LoVo (cell line): ENCODE measurements around the gene HOXA3.

Experiments
- DNase-seq: peaks from one replicate; pipeline ENCODE4 v3.0.0-alpha.2; 2016; ENCODE audit warnings: low spot score

HOXA3 gene

DNA sequence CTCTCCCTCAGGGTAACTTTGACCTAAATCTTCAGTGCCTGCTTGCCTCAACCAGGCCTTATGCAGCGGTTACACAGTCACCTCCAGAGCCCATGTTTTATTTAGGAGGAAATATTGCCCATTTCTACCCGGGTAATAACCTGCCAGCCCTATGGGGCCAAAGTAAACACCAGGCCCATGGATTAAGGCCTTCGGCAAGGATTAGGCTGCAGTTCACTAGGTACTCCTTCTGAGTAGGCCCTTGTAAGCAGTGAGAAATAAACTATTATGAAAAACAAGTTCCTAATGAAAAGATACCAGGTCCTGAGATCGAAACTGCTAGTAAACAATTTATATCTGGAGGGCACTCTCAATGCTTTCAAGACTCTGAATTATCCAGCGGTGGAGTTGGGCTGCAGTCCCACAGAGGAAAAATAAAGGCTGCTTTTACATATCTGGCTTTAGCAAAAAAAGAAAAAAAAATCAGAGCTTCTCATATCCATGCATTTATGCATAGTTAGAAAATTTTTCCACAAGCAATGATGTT, 25.5 kb upstream of the HOXA3 start:
- no peak for DNase-seq

DNA sequence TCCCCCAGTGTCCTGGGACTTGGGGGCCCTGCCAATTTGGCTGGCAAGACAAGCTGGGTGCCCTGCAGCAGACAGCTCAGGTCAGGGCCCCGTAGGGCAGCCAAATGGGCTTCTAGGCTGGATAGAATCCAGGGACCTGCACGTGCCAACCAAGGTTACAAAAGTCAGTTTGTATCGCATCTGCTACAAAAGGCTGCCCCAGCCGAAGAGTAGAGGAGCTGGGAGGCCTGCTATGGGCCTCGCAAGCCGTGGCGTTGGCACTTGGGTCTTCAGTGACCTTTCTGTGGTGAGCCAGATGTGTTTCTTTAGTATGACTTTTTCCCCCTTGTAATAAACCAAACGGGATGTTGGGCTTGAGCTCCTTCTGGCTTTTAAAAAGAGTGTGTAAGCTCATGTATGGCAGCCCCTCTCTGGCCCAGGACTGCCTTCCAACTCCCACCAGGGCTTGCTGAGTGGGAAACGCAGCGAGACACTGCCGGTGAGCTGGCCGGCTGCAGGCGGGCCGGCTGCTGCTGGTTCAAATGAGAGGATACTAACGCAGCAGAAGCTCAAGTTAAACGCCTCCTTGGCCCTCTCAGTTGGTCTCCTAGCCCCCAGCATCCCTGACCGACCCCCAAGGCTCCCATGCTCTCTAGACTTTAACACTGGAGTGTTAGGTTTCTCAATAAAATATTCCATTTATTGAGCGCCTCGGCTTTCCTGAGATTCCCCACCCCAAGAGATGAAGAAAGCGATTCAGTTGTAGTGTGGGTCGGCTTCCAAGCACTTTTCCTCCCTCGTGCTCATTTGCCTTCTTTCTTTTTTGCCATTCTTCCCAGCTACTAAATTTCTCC, 24.8 kb upstream of the HOXA3 start:
- DNase-seq, result no peak

DNA sequence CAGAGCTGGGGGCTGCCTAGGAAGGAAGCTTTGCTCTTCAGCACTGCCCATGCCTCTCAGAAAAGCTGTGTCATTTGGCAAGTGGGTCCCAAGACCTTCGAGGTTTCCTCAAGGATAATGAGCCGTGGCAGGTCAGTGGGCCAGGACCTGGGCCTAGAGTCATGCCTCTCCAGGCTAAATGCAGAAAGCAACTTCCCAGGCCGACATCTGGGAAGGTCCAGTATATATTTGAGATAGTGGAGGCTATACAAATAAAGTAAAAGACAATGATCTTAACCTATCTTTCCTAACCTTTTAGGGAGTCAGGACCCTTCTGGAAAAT, 24.1 kb upstream of the HOXA3 start:
- DNase-seq, result no peak

DNA sequence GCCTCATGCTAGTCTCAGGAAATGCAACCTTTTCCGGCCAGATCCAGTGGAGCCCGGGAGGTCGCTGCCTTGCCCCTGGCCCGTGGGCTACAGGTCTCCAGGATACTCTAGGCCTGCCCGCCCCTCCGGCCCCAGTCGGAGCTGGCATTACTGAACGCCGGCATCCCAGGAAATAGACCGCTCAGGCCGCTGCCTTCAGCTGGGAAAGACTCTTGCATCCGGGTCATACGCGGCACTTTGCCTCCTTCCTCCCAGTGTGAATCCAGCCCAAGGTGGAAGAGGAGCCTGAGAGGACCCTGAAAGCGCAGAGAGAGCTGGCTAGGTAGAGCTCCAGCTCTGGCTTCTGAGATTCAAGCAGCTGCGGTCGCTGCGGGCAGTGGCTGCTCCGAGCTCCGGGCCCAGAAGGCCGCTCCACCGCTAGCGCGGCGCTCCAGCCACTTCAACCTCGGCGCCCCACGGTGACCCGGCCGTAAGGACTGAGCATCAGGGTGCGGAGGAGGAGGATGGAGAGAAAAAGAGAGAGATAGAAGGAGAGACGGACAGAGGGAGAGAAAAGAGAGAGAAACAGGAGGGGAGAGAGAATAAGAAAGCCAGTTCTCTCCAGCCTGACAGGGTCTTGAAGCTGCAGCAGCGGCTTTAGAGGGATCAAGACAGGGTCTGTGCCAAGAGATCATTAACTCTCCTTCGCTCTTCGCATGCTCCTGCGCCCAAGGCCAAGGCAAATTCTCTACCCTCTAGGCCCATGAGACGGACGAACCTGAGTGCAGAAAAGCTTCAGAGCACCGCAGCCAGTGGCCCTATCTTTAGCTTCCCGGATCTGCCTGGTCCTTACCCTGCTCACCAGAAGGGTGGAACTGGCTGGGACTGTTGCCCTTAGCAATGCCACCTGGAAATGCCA, 23.5 kb upstream of the HOXA3 start:
- DNase-seq, result no peak

DNA sequence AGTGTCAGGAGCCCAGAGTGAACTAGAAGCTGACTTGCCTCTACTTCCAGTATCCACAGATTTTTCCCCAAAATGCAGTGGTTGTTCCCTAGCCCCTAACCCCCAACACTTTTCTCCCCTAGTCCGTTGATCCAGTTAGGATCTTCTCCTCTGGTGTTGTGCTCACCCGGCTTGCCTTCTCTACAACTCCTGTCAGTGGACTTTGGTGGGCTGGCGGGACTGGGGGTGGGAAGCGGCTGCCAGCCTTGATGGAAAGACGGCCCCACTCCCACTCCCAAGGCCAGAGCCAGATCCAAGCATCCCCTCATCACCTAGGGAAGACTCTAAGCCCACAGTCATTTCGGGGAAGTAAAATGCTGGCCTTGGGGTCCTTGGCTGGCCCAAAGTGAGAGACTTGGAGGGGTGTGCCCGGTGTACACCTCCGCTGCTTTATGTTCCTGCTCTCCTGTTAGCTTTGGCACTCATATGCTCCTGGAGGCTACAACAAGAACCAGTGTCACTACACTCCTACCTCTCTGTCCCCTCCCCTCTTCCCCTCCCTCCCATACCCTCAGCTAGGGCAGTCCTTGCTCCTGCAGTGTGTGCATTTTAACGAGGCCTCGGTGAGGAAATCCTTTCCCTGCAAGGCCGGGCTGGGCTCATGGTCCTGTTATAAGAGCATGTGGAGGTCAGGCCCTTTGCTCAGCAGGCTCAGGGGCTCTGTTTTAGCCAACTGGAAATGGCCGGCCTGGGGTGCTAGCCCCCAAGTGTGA, 22.7 kb upstream of the HOXA3 start:
- DNase-seq, result peak; percentile 90

DNA sequence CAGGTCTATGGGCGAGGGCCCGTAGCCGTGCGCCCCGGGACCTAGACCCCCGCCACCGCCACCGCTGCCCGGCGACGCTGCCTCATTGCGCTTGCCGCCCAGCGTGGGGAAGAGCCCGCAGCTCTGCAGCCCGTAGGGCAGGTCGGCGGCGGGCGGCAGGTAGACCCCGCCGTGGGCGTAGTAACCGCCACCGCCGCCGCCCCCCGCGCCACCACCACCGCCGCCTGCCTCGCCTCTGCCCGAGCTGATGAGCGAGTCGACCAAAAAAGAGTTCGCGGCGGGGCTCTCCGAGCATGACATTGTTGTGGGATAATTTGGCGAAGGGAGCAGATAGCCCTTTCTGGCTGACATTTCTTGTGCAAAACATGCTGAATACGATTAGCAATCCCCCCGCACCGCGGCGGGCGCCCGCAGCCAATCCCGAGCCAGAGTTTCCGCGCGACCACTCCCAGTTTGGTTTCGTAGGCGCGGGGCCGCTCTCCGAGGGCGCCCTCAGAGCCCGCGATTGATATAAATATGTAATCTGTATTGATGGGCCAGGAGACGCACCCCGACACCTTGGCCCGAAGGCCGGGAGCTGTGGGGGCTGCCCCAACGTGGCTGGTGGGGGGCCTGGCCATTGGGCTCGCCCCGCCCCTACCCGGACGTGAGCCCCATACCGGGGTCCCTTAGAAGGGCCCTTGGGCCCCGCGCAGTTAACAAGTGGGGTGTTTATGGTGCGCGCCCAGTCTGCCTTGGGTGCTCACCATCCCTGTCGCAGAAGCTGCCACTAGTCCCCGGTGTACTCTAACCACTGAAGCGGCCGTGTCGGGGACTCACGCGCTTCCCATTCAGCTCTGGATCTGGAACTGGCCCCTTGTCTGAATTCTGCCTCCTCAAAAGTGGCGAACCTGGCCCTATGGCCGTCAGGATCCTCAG, 21.8 kb upstream of the HOXA3 start, which contains the start of gene HOXA10:
TSS of gene HOXA10 (minus strand) at position 365 of the 918 bp plus-strand sequence. CDS start at position 351, 14 bp downstream.
- peak; percentile 84 for DNase-seq

DNA sequence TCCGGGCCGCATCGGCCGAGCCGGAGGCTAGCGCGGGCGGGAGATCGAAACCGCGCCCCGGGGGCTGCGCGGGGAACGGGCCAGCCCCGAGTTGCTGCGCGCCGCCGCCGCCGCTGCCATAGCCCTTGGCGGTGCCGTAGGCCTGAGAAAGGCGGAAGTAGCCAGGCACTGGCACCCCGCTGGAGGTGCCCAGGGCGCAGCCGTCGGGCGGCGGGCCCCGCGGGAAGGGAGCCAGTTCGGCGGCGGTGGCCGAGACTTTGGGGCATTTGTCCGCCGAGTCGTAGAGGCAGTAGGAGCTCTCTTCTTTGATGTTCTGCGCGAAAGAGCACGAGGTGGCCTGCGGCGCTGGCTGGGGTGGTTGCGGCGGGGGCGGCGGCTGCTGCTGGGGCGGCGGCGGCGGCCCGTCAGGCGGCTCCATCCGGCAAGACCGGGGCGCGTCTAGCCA, 21.1 kb upstream of the HOXA3 start:
- DNase-seq, result no peak

DNA sequence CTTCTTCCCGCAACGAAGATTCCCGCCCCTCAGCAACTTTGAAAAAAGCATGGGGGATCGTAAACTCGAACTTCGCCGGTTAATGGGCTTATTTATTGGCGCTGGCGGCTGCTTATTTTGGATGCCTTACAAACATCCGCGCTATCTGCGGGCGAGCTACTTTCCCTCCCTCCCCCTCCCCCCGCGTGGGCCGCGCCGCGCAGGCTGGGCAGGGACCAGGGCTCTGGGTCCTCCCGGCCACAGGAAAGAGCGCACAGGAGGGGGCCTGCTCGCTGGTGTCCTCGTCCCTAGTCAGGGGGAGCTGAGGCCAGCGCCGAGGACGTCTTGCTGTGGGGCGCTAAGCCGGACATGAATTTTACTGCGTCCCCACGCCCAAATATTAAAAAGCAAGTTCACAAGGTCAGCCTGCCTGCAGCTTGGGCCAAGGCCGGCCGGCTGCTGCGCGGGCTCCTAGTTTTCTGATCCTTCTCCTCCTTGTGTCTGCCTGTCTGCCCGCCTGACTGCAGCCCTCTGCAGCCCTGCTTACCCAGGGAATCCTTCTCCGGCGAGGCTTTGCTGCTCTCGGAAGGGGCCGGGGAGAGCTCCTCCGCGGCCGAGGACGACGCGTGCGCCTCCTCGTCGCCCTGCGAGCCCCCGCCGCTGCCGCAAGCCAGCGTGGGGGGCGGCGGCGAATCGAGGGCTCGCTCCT, 20.6 kb upstream of the HOXA3 start:
- no peak for DNase-seq

DNA sequence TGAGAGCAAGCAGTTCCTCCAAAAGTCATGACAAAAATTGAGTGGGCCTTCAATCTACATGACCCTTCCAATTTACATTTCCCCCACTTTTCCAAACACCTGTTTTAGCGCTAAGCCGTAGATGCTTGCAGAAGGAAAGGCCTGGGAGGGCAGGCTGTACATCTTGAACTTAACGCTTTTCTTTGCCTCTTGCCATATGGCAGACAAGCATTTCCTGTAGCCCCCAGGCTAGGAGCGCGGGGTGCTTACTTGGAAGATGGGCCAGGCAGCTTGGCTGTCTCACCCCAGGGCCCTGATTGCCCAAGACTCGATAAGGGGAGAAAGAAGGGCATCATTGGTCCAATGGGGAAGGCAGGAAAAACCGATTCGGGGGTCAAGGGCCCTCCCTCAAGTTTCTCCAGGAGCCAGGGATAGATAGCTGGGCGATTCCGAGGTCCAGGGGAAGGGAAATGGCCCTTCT, 20.0 kb upstream of the HOXA3 start:
- DNase-seq, result no peak

DNA sequence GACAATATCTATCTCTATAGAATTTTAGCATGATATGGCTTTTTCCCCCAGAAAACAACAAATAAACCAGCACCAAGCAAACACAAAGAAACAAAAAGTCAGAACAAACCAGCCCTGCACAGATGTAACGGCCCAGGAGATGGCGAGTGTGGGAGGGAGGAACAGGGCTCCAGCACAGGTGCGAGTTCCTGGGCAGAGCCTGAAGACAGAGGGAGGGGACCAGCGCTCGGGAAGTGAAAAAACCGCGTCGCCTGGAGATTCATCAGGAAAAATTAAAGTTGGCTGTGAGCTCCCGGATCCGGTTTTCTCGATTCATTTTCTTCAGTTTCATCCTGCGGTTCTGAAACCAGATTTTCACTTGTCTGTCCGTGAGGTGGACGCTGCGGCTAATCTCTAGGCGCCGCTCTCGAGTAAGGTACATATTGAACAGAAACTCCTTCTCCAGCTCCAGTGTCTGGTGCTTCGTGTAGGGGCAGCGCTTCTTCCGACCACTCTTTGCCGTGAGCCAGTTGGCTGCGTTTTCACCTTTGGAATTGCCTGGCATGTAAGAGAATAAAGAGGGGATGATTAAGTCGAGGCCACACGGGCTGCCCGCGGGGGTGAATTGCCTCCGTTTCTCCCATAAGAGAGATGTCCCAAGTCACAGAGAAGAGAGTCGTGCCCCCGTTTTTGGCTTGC, 19.4 kb upstream of the HOXA3 start:
- DNase-seq, result no peak

DNA sequence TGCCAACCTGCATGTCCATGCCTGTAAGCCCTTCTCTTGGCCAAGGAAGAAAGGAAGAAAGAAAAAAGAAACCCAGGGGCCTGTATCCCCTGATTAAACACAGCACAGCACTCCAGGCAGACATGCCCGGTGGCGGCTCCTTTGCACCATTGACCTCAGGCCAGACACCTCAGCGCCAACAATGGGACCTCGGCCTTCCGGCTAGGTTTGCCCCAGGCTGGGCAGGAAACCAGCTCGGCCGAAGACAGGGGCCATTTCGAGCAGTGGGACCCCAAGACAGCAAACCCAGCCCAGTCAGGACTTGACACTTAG, 18.9 kb upstream of the HOXA3 start:
- DNase-seq, result no peak

DNA sequence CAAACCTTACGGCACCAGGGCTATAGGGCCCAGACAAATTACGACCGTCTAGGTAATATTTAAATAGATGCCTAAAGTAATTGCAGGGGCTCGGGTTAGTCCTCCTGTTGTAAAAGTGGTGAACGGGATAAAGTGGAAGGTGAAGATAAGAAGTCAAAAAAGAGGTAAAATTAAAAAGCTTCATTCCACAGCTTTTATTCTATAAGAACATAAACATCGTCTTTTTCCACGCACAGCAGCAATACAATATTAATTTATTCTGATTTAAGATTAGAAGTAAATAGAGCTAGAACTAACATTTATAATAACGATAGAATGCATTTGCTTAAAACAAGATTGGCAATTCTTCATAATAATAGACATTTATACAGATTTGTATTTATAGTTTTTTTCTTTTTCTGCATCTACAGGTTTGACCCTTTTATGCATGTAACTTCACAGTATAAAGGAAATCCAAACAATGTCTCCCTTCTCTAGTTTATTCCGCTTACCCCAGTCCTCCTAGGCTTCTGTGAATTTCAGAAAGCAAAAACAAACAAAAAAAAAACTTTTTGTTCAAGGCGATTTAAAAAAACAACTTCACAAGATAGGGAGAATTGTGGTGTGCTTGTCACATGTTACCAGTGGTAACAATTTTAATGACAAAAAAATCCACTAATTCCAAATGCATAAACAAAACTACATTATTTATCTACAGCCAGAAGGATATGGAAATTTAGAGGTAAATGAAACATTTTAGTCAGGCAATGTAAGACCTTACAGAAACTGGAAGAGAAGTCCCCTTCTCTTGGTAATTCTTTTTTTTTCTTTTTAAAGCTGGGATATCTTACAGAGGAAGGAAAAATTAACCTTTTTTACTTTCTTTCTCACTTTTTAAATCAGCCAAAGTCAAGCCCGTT, 18.3 kb upstream of the HOXA3 start:
- DNase-seq, result peak; percentile 18

DNA sequence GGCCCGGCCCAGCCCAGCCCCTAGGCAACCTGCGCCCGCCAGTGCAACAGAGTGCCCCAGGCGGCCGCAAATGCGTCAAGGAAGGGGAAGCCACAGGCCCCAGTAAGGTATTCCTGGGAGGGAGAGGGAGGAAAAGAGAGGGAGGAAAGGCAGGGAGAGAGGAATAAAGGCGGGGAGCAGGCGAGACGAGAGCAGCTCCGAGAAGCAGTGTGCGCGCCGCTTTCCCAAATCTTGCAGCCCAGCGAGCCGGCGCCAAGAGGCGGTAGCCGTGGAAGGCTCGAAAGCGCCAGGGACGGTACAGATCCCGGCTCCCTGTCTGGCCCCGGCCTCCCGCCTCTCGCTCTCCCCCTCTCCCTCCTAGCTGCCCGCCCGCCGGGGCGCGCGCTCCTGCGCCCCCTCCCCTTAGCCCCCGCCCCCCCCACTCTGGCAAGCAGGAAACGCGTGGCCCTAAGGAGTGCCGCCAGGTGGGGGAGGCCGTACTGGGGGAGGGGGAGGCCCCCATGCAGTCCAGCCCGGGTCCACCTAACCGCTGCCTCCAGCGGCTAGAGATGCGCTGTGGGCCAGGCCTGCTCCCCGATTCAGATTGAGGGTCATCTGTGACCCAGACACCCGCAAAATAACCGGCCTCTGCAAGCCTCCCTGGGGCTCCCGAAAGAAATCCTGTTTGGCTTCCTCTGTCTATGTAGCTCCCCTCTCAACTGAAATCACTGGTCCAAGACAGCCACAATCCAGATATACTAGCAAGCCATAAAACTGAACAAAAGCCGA, 17.5 kb upstream of the HOXA3 start:
- DNase-seq, result peak; percentile 58

DNA sequence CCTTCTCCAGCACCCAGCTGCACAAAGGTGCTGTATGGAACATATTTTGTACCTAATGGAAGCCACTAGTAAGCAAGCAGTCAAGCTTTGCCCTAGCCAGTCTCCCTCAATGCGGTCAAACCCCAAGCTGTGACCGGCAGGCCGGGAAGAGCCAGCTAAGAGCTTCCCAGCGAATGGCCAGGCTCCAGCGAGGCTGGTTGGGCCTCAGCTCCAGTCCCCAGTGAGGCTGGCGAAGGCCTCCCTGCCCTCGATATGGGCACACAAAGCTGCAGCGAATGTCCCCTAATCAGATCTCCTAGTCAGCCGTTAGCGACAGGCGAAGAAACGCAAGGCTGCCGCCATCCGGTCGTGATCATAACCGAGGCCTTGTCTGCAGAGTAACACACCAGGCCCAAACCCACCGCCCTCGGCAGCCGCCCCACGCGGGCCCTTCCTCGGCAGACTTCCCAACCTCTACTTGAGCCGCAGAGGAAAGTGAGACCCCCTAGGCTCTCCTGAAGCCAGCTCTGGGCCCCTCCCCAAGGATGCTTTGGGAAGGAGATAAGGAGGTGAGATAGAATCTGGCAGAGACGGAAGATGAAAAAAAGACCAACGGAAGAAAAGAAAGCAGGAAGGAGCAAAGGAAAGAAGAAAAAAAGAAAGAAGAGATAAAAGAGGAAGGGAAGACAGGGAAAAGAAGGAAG, 16.0 kb upstream of the HOXA3 start:
- peak; percentile 79 for DNase-seq

DNA sequence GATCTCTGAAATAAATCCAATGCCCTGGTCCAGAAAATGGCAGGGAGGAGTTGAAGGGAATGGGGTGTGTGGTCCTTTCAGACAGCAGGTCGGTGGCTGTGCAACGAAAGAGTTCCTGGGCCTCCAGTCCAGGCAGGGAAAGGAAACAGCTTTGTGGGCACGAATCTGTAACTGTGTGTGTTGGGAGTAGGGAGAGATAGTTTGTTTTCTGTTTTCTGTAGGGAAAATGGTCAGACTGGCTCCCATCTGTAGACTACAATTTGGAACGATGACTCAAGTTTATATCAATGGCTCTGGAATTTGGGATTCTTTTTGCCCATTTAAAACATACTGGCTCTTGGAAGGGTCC, 15.5 kb upstream of the HOXA3 start:
- peak; percentile 27 for DNase-seq

DNA sequence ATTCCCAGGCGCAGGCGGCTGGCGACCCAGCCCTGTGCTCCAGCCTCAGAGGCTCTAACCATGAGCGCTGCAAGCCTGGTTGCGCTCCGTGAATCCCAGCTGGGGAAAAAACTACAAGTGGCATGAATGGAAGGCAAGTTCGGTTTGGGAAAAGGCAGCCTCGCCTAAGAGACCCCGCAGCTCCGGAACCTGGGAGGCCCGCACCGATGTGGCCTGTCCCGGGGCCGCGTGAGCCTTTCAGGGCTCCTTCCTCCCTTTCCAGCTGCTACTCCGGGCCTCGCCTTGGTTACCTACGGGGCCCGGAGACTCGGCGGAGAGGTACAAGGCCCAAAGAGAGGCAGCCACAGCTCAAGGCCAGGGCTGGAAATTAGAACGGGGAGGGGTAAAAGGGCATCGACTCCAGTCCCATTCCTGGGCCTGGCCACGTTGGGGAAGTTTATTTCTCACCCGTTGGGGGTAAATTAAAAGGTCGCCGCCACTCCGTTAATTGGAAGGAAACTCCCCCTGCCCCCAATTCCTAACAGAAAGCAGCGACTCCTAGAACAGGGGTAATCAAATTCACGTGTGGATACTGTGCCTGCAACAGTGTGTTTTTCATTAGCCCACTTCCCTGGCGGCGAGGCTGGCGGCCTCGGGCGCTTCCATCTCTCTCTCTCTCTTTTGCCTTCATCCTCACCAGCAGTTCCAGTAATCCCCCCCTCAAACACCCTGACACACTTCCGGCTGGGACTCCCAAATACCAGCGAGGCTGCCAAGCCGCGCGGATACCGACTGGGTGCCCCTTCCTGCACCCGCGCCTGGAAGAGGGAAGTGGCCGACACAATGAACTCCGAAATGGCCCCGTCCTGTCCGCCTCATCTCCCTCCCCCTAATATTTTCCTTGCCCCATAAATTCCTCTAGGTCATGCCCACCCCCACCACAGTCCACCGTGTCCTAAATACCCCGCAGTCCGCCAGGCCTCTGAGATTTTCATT, 14.4 kb upstream of the HOXA3 start:
- DNase-seq, result peak; percentile 82
